ENCODE data around the gene C6orf120.

DNA sequence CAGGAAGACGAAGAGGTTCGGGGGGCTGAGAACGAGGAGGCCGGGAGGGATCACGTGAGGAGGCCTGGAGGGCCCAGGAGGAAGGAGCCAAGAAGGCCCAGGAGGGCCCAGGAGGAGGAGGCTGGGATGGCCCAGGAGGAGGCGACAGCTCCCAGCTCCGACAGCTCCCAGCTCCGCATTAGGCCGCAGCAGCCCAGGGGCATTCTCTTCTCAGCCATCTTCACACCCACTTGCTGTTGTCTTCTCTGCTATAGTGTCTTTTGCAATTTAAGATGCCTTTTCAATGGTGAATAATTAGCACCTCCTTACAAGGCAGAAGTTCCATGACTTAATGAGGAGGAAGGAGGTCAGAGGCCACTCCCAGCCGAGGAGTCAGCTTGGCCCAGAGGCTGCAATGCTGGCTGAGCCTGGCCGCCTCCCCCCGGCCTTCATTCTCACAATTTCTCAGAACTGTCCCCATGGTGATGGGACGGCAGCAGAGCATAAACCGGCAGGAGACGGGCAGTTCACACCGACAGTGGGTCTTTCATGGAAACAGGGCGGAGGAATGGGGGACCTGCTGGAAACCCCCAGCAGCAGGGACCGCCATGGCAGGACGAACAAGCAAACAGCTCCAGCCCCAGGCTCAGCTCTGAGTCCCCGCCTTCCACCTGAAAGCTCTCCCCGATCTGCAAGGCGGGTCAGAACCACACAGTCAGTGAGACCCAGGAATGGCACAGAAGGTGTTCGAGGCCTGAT, 45.2 kb upstream of the C6orf120 start:
- TF ChIP-seq, protein P1, sequence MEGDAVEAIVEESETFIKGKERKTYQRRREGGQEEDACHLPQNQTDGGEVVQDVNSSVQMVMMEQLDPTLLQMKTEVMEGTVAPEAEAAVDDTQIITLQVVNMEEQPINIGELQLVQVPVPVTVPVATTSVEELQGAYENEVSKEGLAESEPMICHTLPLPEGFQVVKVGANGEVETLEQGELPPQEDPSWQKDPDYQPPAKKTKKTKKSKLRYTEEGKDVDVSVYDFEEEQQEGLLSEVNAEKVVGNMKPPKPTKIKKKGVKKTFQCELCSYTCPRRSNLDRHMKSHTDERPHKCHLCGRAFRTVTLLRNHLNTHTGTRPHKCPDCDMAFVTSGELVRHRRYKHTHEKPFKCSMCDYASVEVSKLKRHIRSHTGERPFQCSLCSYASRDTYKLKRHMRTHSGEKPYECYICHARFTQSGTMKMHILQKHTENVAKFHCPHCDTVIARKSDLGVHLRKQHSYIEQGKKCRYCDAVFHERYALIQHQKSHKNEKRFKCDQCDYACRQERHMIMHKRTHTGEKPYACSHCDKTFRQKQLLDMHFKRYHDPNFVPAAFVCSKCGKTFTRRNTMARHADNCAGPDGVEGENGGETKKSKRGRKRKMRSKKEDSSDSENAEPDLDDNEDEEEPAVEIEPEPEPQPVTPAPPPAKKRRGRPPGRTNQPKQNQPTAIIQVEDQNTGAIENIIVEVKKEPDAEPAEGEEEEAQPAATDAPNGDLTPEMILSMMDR (IDR thresholded peaks at IDR 0.05), result no peak
- TF ChIP-seq EP300 (IDR thresholded peaks at IDR 0.05) (no peak), POLR2A (IDR thresholded peaks at IDR 0.05; ENCODE audit: low read depth) (no peak)

Data from esophagus muscularis mucosa (tissue), 4 donors.